Stimulated activated naive CD8-positive, alpha-beta T cell treated with anti-CD3 and anti-CD28 coated beads, Interleukin-15, Interleukin-2, amounts not matched to agents 100 ng/mL and 50 ng/mL, for 24 hours (primary cell): Measurements from ENCODE around the gene NT5C2.
"Not testable (repeated sequence)": the region's sequence is repeated elsewhere in the genome, so short reads cannot be mapped to it uniquely, and the experiment has no call there.

ENCODE experiments used
- H3K27ac Mint-ChIP-seq: one replicate; pipeline ENCODE4 v1.8.0; 2021; ENCODE audit warnings: mild to moderate bottlenecking, mixed read lengths
- H3K27me3 Mint-ChIP-seq: one replicate; pipeline ENCODE4 v1.8.0; 2021; ENCODE audit warnings: mixed read lengths
- H3K36me3 Mint-ChIP-seq: one replicate; pipeline ENCODE4 v1.8.0; 2021; ENCODE audit warnings: low read depth, mixed read lengths
- H3K4me1 Mint-ChIP-seq: one replicate; pipeline ENCODE4 v1.8.0; 2021; ENCODE audit warnings: low read depth, mixed read lengths
- H3K4me3 Mint-ChIP-seq: one replicate; pipeline ENCODE4 v1.8.0; 2021; ENCODE audit warnings: mild to moderate bottlenecking, mixed read lengths
- H3K9me3 Mint-ChIP-seq: one replicate; pipeline ENCODE4 v1.8.0; 2021; ENCODE audit warnings: mixed read lengths

The NT5C2 gene

GRCh38 chr10:103130180-103130579 is 62.9 kb downstream of the NT5C2 start:
- not testable (repeated sequence) for H3K4me3 Mint-ChIP-seq, H3K27me3 Mint-ChIP-seq, H3K9me3 Mint-ChIP-seq, H3K27ac Mint-ChIP-seq
- Mint-ChIP-seq H3K36me3 (peaks cover 48% of the 10 kb centered on the region), H3K4me1 (peaks cover 31% of the 10 kb centered on the region)

GRCh38 chr10:103127241-103127640 is 65.8 kb downstream of the NT5C2 start:
- Mint-ChIP-seq H3K27ac (no peak overlapping the region), H3K4me1 (peaks cover 22% of the 10 kb centered on the region), H3K9me3 (no peaks in the 10 kb centered on the region), H3K4me3 (no peak overlapping the region), H3K27me3 (no peaks in the 10 kb centered on the region), H3K36me3 (peaks cover 23% of the 10 kb centered on the region)

- Mint-ChIP-seq H3K9me3 (no peaks in the 10 kb centered on the region), H3K36me3 (peaks cover 8% of the 10 kb centered on the region), H3K27me3 (no peaks in the 10 kb centered on the region), H3K27ac (peak overlapping the region; percentile 55), H3K4me3 (no peak overlapping the region), H3K4me1 (peaks cover 22% of the 10 kb centered on the region)
Measured at GRCh38 chr10:103125323-103126267, 67.5 kb downstream of the NT5C2 start.

GRCh38 chr10:103124420-103125096 is 68.5 kb downstream of the NT5C2 start:
- Mint-ChIP-seq H3K4me3 (no peak overlapping the region), H3K36me3 (peaks cover 6% of the 10 kb centered on the region), H3K4me1 (peaks cover 22% of the 10 kb centered on the region), H3K9me3 (no peaks in the 10 kb centered on the region), H3K27me3 (no peaks in the 10 kb centered on the region), H3K27ac (no peak overlapping the region)

- H3K4me1 Mint-ChIP-seq, result peaks cover 22% of the 10 kb centered on the region
- H3K4me3 Mint-ChIP-seq, result no peak overlapping the region
- H3K9me3 Mint-ChIP-seq, result no peaks in the 10 kb centered on the region
- peaks cover 6% of the 10 kb centered on the region for H3K36me3 Mint-ChIP-seq
- no peaks in the 10 kb centered on the region for H3K27me3 Mint-ChIP-seq
- H3K27ac Mint-ChIP-seq, result no peak overlapping the region
Measured at GRCh38 chr10:103123282-103124024, 69.6 kb downstream of the NT5C2 start.

GRCh38 chr10:103120977-103121735 is 71.9 kb downstream of the NT5C2 start:
- H3K9me3 Mint-ChIP-seq, result no peaks in the 10 kb centered on the region
- peaks cover 18% of the 10 kb centered on the region for H3K4me1 Mint-ChIP-seq
- H3K27ac Mint-ChIP-seq, result no peak overlapping the region
- peaks cover 6% of the 10 kb centered on the region for H3K36me3 Mint-ChIP-seq
- no peak overlapping the region for H3K4me3 Mint-ChIP-seq
- no peaks in the 10 kb centered on the region for H3K27me3 Mint-ChIP-seq

GRCh38 chr10:103120546-103120945 is 72.5 kb downstream of the NT5C2 start:
- H3K36me3 Mint-ChIP-seq, result no peaks in the 10 kb centered on the region
- peaks cover 12% of the 10 kb centered on the region for H3K4me1 Mint-ChIP-seq
- H3K9me3 Mint-ChIP-seq, result no peaks in the 10 kb centered on the region
- H3K27ac Mint-ChIP-seq, result no peak overlapping the region
- H3K4me3 Mint-ChIP-seq, result no peak overlapping the region
- H3K27me3 Mint-ChIP-seq, result no peaks in the 10 kb centered on the region

GRCh38 chr10:103117247-103117646 is 75.8 kb downstream of the NT5C2 start:
- H3K4me3 Mint-ChIP-seq, result no peak overlapping the region
- no peaks in the 10 kb centered on the region for H3K27me3 Mint-ChIP-seq
- peaks cover 9% of the 10 kb centered on the region for H3K36me3 Mint-ChIP-seq
- H3K27ac Mint-ChIP-seq, result no peak overlapping the region
- H3K9me3 Mint-ChIP-seq, result no peaks in the 10 kb centered on the region
- H3K4me1 Mint-ChIP-seq, result peaks cover 8% of the 10 kb centered on the region

- no peaks in the 10 kb centered on the region for H3K9me3 Mint-ChIP-seq
- H3K36me3 Mint-ChIP-seq, result peaks cover 20% of the 10 kb centered on the region
- no peaks in the 10 kb centered on the region for H3K27me3 Mint-ChIP-seq
- no peak overlapping the region for H3K27ac Mint-ChIP-seq
- peaks cover 22% of the 10 kb centered on the region for H3K4me1 Mint-ChIP-seq
- no peak overlapping the region for H3K4me3 Mint-ChIP-seq
Measured at GRCh38 chr10:103114876-103115275, 78.2 kb downstream of the NT5C2 start.

- H3K27me3 Mint-ChIP-seq, result no peaks in the 10 kb centered on the region
- peaks cover 29% of the 10 kb centered on the region for H3K36me3 Mint-ChIP-seq
- no peaks in the 10 kb centered on the region for H3K9me3 Mint-ChIP-seq
- H3K4me1 Mint-ChIP-seq, result peaks cover 22% of the 10 kb centered on the region
- H3K4me3 Mint-ChIP-seq, result no peak overlapping the region
- H3K27ac Mint-ChIP-seq, result peak overlapping the region; percentile 6
Measured at GRCh38 chr10:103111918-103112877, 80.9 kb downstream of the NT5C2 start.

- H3K27ac Mint-ChIP-seq, result no peak overlapping the region
- H3K36me3 Mint-ChIP-seq, result peaks cover 30% of the 10 kb centered on the region
- H3K4me1 Mint-ChIP-seq, result peaks cover 22% of the 10 kb centered on the region
- H3K4me3 Mint-ChIP-seq, result no peak overlapping the region
- no peaks in the 10 kb centered on the region for H3K9me3 Mint-ChIP-seq
- no peaks in the 10 kb centered on the region for H3K27me3 Mint-ChIP-seq
Measured at GRCh38 chr10:103111031-103111917, 81.8 kb downstream of the NT5C2 start.

GRCh38 chr10:103110407-103110806 is 82.7 kb downstream of the NT5C2 start:
- Mint-ChIP-seq H3K4me1 (peaks cover 22% of the 10 kb centered on the region), H3K4me3 (no peak overlapping the region), H3K9me3 (no peaks in the 10 kb centered on the region), H3K27me3 (no peaks in the 10 kb centered on the region), H3K36me3 (peaks cover 39% of the 10 kb centered on the region), H3K27ac (no peak overlapping the region)

GRCh38 chr10:103109821-103110220 is 83.3 kb downstream of the NT5C2 start:
- H3K4me1 Mint-ChIP-seq, result peaks cover 22% of the 10 kb centered on the region
- H3K36me3 Mint-ChIP-seq, result peaks cover 40% of the 10 kb centered on the region
- H3K4me3 Mint-ChIP-seq, result no peak overlapping the region
- H3K27ac Mint-ChIP-seq, result no peak overlapping the region
- H3K27me3 Mint-ChIP-seq, result no peaks in the 10 kb centered on the region
- no peaks in the 10 kb centered on the region for H3K9me3 Mint-ChIP-seq
